Measurements from ENCODE around the gene PHYHD1. TPM values are rescaled to one million over a fixed set of nuclear protein-coding genes. Genes with fewer than 3 reads are reported as not detected.
A peak's percentile ranks its signal among the peaks of the same experiment; 100 is the strongest.
"Not testable (repeated sequence)": the region's sequence is repeated elsewhere in the genome, so short reads cannot be mapped to it uniquely, and the experiment has no call there.

PHYHD1 gene
- total RNA-seq, 1 experiment from 2014 or later: not detected

DNA sequence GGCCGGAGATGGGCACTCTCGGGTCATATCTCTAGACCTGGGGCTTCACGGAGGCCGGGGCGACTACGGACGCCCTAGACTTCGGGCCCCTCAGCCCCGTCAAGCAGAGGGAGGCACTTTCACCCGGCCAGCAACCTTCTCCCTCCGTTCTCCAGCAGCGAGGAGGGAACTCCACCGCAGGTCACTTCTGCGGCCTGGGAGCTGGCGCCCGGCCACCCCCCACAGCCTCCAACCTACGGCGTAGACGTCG lies 26.4 kb downstream of the PHYHD1 start:
- DNase-seq: no peak
- no peak overlapping the region for H3K27ac ChIP-seq (ENCODE audit: low read length)
- 0 out of 2 replicates have a peak, but pooled peaks cover 3% of the 10 kb centered on the region for H3K36me3 ChIP-seq (ENCODE audit: insufficient read depth, low read length)
- peak overlapping the region; percentile 39 for H2AFZ ChIP-seq (ENCODE audit: low read length)
- H3K79me2 ChIP-seq (ENCODE audit: low read length): peaks cover 35% of the 10 kb centered on the region
- H3K9me2 ChIP-seq (replicated peaks; ENCODE audit: insufficient read depth, low read length): no peaks in the 10 kb centered on the region
- H4K20me1 ChIP-seq (ENCODE audit: insufficient read depth, low read depth, low read length): no peaks in the 10 kb centered on the region
- no peaks in the 10 kb centered on the region for H3K9me3 ChIP-seq (ENCODE audit: low read length)
- H3K4me2 ChIP-seq (ENCODE audit: low read depth, low read length, poor library complexity, severe bottlenecking): peak overlapping the region; percentile 98
- H3K4me1 ChIP-seq (ENCODE audit: low read length): peaks cover 19% of the 10 kb centered on the region
- H3K9ac ChIP-seq (ENCODE audit: low read length): peak overlapping the region; percentile 97
- H3K27me3 ChIP-seq (ENCODE audit: low read length): no peaks in the 10 kb centered on the region
- H3K4me3 ChIP-seq (ENCODE audit: low read length): peak overlapping the region; percentile 97

DNA sequence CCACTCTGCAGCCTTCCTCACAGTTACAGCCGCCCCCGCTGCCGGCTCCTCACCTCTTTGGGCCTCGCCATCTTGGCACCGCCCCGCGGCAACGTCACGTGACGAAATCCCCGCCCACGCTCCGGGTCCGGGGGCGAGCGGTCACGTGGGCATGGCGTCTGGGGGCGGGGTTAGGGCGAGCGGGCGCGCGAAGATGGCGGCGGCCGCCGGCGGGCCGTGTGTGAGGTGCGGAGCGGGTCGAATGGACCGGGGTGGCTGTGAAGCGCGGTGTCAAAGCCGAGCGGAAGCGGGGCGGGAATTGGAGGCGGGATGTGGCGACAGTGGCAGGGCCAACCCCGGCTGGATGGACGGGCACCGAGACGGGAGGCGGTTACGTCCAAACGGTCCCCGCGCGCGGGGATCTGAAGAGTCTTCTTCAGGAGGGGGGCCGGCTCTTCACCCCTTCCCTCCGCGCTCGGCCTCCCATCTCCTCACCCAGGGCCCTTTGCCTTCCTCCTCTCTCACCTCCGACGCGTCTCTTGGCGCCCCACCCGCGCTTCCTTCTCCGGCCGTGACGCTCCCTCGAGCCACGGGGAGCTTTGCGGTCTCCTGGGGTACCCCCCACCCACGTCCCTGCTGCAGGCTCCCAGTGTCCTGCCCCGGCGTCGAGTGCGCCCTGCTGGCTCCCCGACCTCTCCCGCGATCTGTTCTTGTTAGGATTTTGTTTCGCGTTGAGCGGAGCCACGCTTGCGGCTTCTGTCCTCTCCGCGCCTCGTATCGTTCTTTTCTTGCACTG lies 26.9 kb downstream of the PHYHD1 start, which contains the start of the genes DOLK and NUP188:
Gene DOLK, minus strand, starts transcription at position 77 of the 775 bp plus-strand sequence. CDS start 300 bp downstream, outside the sequence.
Gene NUP188, plus strand, starts transcription at position 173 of the 775 bp plus-strand sequence. Its CDS starts 21 bp downstream, at position 194.
- peak within 1 kb of the TSS; percentile 64 for H3K27ac ChIP-seq (ENCODE audit: low read length)
- no peaks in the 10 kb centered on the region for H4K20me1 ChIP-seq (ENCODE audit: insufficient read depth, low read depth, low read length)
- no peaks in the 10 kb centered on the region for H3K9me2 ChIP-seq (replicated peaks; ENCODE audit: insufficient read depth, low read length)
- peak within 1 kb of the TSS; percentile 97 for H3K4me3 ChIP-seq (ENCODE audit: low read length)
- peaks cover 19% of the 10 kb centered on the region for H3K4me1 ChIP-seq (ENCODE audit: low read length)
- peaks cover 3% of the 10 kb centered on the region; the same call in 1 of the 2 replicates for H3K36me3 ChIP-seq (ENCODE audit: insufficient read depth, low read length)
- peak within 1 kb of the TSS; percentile 98 for H3K4me2 ChIP-seq (ENCODE audit: low read depth, low read length, poor library complexity, severe bottlenecking)
- H2AFZ ChIP-seq (ENCODE audit: low read length): peak within 1 kb of the TSS; percentile 86
- DNase-seq: peak; percentile 99
- H3K9me3 ChIP-seq (ENCODE audit: low read length): no peaks in the 10 kb centered on the region
- H3K9ac ChIP-seq (ENCODE audit: low read length): peak within 1 kb of the TSS; percentile 97
- no peaks in the 10 kb centered on the region for H3K27me3 ChIP-seq (ENCODE audit: low read length)
- H3K79me2 ChIP-seq (ENCODE audit: low read length): peaks cover 35% of the 10 kb centered on the region

DNA sequence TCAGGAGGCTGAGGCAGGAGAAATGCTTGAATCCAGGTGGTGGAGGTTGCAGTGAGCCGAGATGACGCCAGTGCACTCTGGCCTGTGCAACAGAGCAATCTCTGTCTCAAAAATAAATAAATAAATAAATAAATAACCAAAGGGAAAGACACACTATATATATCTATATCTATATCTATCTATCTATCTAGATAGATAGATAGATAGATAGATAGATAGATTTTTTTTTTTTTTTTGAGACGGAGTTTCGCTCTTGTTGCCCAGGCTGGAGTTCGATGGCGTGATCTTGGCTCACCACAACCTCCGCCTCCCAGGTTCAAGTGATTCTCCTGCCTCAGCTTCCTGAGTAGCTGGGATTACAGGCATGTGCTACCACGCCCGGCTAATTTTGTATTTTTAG lies 40.6 kb downstream of the PHYHD1 start:
- H3K27me3 ChIP-seq (ENCODE audit: low read length); H2AFZ ChIP-seq (ENCODE audit: low read length); H3K79me2 ChIP-seq (ENCODE audit: low read length); DNase-seq; H3K9me2 ChIP-seq (replicated peaks; ENCODE audit: insufficient read depth, low read length); H3K9ac ChIP-seq (ENCODE audit: low read length); H3K9me3 ChIP-seq (ENCODE audit: low read length); H3K4me2 ChIP-seq (ENCODE audit: low read depth, low read length, poor library complexity, severe bottlenecking); H3K27ac ChIP-seq (ENCODE audit: low read length); H4K20me1 ChIP-seq (ENCODE audit: insufficient read depth, low read depth, low read length); H3K4me1 ChIP-seq (ENCODE audit: low read length); H3K4me3 ChIP-seq (ENCODE audit: low read length): not testable (repeated sequence)
- peaks cover 39% of the 10 kb centered on the region for H3K36me3 ChIP-seq (ENCODE audit: insufficient read depth, low read length)

DNA sequence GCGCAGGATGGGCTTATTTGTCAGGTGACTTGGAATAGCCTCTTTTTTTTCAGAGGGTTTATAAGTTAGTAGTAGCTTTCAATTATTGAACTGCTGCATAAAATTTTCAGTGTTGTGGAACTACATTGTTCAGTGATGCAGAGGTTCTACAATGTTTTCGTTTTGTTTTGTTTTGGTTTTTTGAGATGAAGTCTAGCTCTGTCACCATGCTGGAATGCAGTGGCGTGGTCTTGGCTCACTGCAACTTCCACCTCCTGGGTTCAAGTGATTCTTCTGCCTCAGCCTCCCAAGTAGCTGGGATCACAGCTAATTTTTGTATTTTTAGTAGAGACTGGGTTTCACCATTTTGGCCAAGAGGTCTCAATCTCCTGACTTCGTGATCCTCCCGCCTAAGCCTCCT lies 48.7 kb downstream of the PHYHD1 start:
- H3K4me3 ChIP-seq (ENCODE audit: low read length): no peak overlapping the region
- no peak overlapping the region for H3K27ac ChIP-seq (ENCODE audit: low read length)
- H3K36me3 ChIP-seq (ENCODE audit: insufficient read depth, low read length): peaks cover 43% of the 10 kb centered on the region; the same call in 1 of the 2 replicates
- no peak overlapping the region for H2AFZ ChIP-seq (ENCODE audit: low read length)
- H3K27me3 ChIP-seq (ENCODE audit: low read length): no peaks in the 10 kb centered on the region
- no peak for DNase-seq
- H4K20me1 ChIP-seq (ENCODE audit: insufficient read depth, low read depth, low read length): no peaks in the 10 kb centered on the region
- H3K4me2 ChIP-seq (ENCODE audit: low read depth, low read length, poor library complexity, severe bottlenecking): no peak overlapping the region
- H3K9me3 ChIP-seq (ENCODE audit: low read length): no peaks in the 10 kb centered on the region
- peaks cover 7% of the 10 kb centered on the region for H3K4me1 ChIP-seq (ENCODE audit: low read length)
- H3K79me2 ChIP-seq (ENCODE audit: low read length): no peaks in the 10 kb centered on the region
- no peaks in the 10 kb centered on the region for H3K9me2 ChIP-seq (replicated peaks; ENCODE audit: insufficient read depth, low read length)
- H3K9ac ChIP-seq (ENCODE audit: low read length): no peak overlapping the region

DNA sequence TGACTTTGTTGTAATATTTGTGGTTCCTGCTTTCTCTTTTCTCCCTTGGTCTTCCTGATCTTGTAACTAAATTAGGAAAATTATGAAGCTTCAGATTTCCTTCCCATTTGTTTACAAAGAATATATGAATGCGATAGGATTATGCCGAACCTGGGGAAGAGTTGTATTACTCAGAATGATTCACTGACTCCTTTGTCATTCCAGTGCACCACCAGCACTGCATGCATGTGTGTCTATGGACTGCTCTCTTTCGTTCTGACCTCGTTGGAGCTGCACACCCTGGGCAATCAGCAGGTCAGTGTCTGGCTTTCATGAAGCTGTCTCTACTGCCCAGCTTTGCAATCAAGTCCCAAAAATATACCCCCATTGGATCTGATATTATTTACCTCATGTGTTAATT lies 52.2 kb downstream of the PHYHD1 start:
- peaks cover 50% of the 10 kb centered on the region; the same call in 1 of the 2 replicates for H3K36me3 ChIP-seq (ENCODE audit: insufficient read depth, low read length)
- no peak overlapping the region for H3K4me2 ChIP-seq (ENCODE audit: low read depth, low read length, poor library complexity, severe bottlenecking)
- H3K79me2 ChIP-seq (ENCODE audit: low read length): no peaks in the 10 kb centered on the region

DNA sequence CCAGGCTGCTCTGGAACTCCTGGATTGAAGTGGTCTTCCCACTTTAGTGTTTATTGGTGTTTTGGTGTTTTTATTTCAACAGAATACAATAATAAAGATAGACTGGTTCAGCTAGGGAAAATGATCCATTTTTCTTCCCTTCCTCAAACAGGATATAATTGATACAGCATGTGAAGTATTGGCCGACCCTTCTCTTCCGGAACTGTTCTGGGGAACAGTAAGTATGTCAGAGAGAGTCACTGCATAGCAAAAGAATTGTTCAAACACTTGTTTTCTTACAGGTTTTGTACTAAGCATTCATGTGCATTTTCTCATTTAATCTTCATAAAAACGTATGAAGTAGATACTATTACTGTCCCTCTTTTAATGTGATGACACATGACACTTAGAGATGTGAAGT lies 58.3 kb downstream of the PHYHD1 start:
- no peak overlapping the region for H3K9ac ChIP-seq (ENCODE audit: low read length)
- peaks cover 49% of the 10 kb centered on the region for H3K36me3 ChIP-seq (ENCODE audit: insufficient read depth, low read length)
- H4K20me1 ChIP-seq (ENCODE audit: insufficient read depth, low read depth, low read length): no peaks in the 10 kb centered on the region

More for the DNA sequence above, 52.2 kb downstream of the PHYHD1 start:
- no peak overlapping the region for H3K9ac ChIP-seq (ENCODE audit: low read length)
- H3K9me2 ChIP-seq (replicated peaks; ENCODE audit: insufficient read depth, low read length): no peaks in the 10 kb centered on the region
- no peaks in the 10 kb centered on the region for H3K27me3 ChIP-seq (ENCODE audit: low read length)
- no peaks in the 10 kb centered on the region for H4K20me1 ChIP-seq (ENCODE audit: insufficient read depth, low read depth, low read length)
- no peaks in the 10 kb centered on the region for H3K4me1 ChIP-seq (ENCODE audit: low read length)
- no peak for DNase-seq
- no peak overlapping the region for H3K27ac ChIP-seq (ENCODE audit: low read length)
- H2AFZ ChIP-seq (ENCODE audit: low read length): no peak overlapping the region
- H3K4me3 ChIP-seq (ENCODE audit: low read length): no peak overlapping the region
- no peaks in the 10 kb centered on the region for H3K9me3 ChIP-seq (ENCODE audit: low read length)

DNA sequence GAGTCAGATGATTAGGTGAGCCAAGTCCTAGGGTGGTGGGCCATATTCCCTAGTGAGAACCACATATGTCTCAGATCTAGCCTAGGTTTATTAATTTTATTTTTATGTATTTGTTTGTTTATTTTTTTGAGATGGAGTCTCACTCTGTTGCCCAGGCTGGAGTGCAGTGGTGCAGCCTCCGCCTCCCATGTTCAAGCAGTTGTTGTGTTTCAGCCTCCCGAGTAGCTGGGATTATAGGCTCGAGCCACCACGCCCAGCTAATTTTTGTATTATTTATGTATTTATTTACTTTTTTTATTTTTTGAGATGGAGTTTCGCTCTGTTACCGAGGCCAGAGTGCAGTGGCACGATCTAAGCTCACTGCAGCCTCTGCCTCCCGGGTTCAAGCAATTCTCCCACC lies 62.8 kb downstream of the PHYHD1 start:
- no peak overlapping the region for H3K9ac ChIP-seq (ENCODE audit: low read length)
- H3K4me1 ChIP-seq (ENCODE audit: low read length): no peaks in the 10 kb centered on the region
- H3K27ac ChIP-seq (ENCODE audit: low read length): no peak overlapping the region
- H2AFZ ChIP-seq (ENCODE audit: low read length): no peak overlapping the region
- H4K20me1 ChIP-seq (ENCODE audit: insufficient read depth, low read depth, low read length): no peaks in the 10 kb centered on the region
- H3K27me3 ChIP-seq (ENCODE audit: low read length): no peaks in the 10 kb centered on the region
- H3K4me3 ChIP-seq (ENCODE audit: low read length): no peak overlapping the region
- DNase-seq: no peak
- no peak overlapping the region for H3K4me2 ChIP-seq (ENCODE audit: low read depth, low read length, poor library complexity, severe bottlenecking)
- no peaks in the 10 kb centered on the region for H3K79me2 ChIP-seq (ENCODE audit: low read length)
- no peaks in the 10 kb centered on the region for H3K9me3 ChIP-seq (ENCODE audit: low read length)
- H3K36me3 ChIP-seq (ENCODE audit: insufficient read depth, low read length): peaks cover 68% of the 10 kb centered on the region
- no peaks in the 10 kb centered on the region for H3K9me2 ChIP-seq (replicated peaks; ENCODE audit: insufficient read depth, low read length)

More for the DNA sequence above, 58.3 kb downstream of the PHYHD1 start:
- Histone ChIP-seq H3K4me2 (ENCODE audit: low read depth, low read length, poor library complexity, severe bottlenecking) (no peak overlapping the region), H3K27me3 (ENCODE audit: low read length) (no peaks in the 10 kb centered on the region), H3K9me2 (replicated peaks; ENCODE audit: insufficient read depth, low read length) (no peaks in the 10 kb centered on the region), H3K4me3 (ENCODE audit: low read length) (no peak overlapping the region), H3K4me1 (ENCODE audit: low read length) (no peaks in the 10 kb centered on the region), H2AFZ (ENCODE audit: low read length) (no peak overlapping the region), H3K27ac (ENCODE audit: low read length) (no peak overlapping the region), H3K9me3 (ENCODE audit: low read length) (no peaks in the 10 kb centered on the region), H3K79me2 (ENCODE audit: low read length) (no peaks in the 10 kb centered on the region)
- no peak for DNase-seq

DNA sequence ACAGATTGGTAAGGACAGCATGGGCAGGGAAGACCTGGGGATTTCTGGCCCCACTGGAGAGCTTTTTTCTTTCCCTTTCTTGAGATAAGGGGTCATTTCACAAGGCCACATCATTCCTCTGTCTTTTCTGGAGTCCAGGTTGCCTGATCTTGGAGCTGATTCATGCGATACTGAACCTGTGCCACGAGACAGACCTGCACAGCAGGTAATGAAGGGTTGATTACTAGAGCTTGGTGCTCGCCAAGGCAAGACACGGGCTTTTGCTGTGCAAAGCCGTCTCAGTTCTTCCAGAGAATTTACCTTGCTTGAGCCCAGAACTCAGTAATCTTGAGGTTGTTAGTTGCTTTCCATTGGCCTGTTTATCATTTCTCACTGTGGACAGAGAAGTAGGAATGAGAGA lies 65.9 kb downstream of the PHYHD1 start:
- peaks cover 50% of the 10 kb centered on the region; the same call in 1 of the 2 replicates for H3K36me3 ChIP-seq (ENCODE audit: insufficient read depth, low read length)
- no peak overlapping the region for H2AFZ ChIP-seq (ENCODE audit: low read length)
- H3K4me3 ChIP-seq (ENCODE audit: low read length): no peak overlapping the region
- H3K27me3 ChIP-seq (ENCODE audit: low read length): no peaks in the 10 kb centered on the region
- H3K4me2 ChIP-seq (ENCODE audit: low read depth, low read length, poor library complexity, severe bottlenecking): no peak overlapping the region
- no peak overlapping the region for H3K9ac ChIP-seq (ENCODE audit: low read length)
- H3K9me3 ChIP-seq (ENCODE audit: low read length): no peaks in the 10 kb centered on the region
- no peaks in the 10 kb centered on the region for H3K4me1 ChIP-seq (ENCODE audit: low read length)
- DNase-seq: no peak
- no peak overlapping the region for H3K27ac ChIP-seq (ENCODE audit: low read length)
- no peaks in the 10 kb centered on the region for H3K9me2 ChIP-seq (replicated peaks; ENCODE audit: insufficient read depth, low read length)
- no peaks in the 10 kb centered on the region for H3K79me2 ChIP-seq (ENCODE audit: low read length)
- no peaks in the 10 kb centered on the region for H4K20me1 ChIP-seq (ENCODE audit: insufficient read depth, low read depth, low read length)

Measured in Karpas-422 (cell line).